HepG2 (cell line): ENCODE results near the gene TRABD. TPM values are rescaled to one million over a fixed set of nuclear protein-coding genes. Genes with fewer than 3 reads are reported as not detected.

Experiments
- BCL6 ChIP-seq: IDR thresholded peaks from 2 replicates; pipeline ENCODE4 v1.6.1; 2016; ENCODE audit warnings: missing genetic modification reagents, missing compliant biosample characterization
- ESRRA ChIP-seq: sonication (generic); formaldehyde crosslinking; IDR thresholded peaks from 2 replicates; pipeline ENCODE4 v1.5.1; 2020; ENCODE audit warnings: mild to moderate bottlenecking, low read depth, missing genetic modification reagents
- HMGA1 ChIP-seq: sonication (generic); formaldehyde crosslinking; conservative IDR thresholded peaks from 2 replicates; pipeline ENCODE4 v1.4.0; 2020; ENCODE audit warnings: missing genetic modification reagents
- MAZ ChIP-seq, 2 experiments: sonication (generic) in 1 of 2; formaldehyde crosslinking in 1 of 2; IDR thresholded peaks; 2 replicates each; pipeline versions ENCODE4 v1.5.0 to v1.6.1; 2012 to 2020; ENCODE audit warnings: low read depth in 2 of 2, mild to moderate bottlenecking in 2 of 2, borderline replicate concordance in 1 of 2, improper control_type of control experiment in 1 of 2, low read length in 1 of 2, missing genetic modification reagents in 1 of 2, moderate library complexity in 1 of 2
- PAXIP1 ChIP-seq: sonication (generic); formaldehyde crosslinking; conservative IDR thresholded peaks from 2 replicates; pipeline ENCODE4 v1.4.0; 2020; ENCODE audit warnings: mild to moderate bottlenecking, missing genetic modification reagents, moderate library complexity
- PHF5A ChIP-seq: IDR thresholded peaks from one replicate; pipeline ENCODE4 v1.6.1; 2018; ENCODE audit warnings: low read depth, missing genetic modification reagents; ENCODE audit not compliant: unreplicated experiment
- RAD51 ChIP-seq: fragments of 450-650 bp; IDR thresholded peaks from 2 replicates; pipeline ENCODE4 v1.6.1; 2016; ENCODE audit warnings: borderline replicate concordance
- SRSF4 ChIP-seq: fragments of 200-400 bp; formaldehyde crosslinking; IDR thresholded peaks from one replicate; pipeline ENCODE4 v1.6.1; 2018; ENCODE audit warnings: mild to moderate bottlenecking, low read depth, low read length, moderate library complexity; ENCODE audit not compliant: poor library complexity, severe bottlenecking
- ZNF503 ChIP-seq: sonication (generic); formaldehyde crosslinking; IDR thresholded peaks from 2 replicates; pipeline ENCODE4 v1.4.0; 2020; ENCODE audit warnings: missing genetic modification reagents
- ZNF549 ChIP-seq: sonication (generic); formaldehyde crosslinking; IDR thresholded peaks from 2 replicates; pipeline ENCODE4 v1.5.0; 2020; ENCODE audit warnings: missing genetic modification reagents
- ZNF83 ChIP-seq: sonication (generic); formaldehyde crosslinking; IDR thresholded peaks from 2 replicates; pipeline ENCODE4 v1.4.0; 2020; ENCODE audit warnings: missing genetic modification reagents, mild to moderate bottlenecking, borderline replicate concordance
- polyA plus RNA-seq, 8 experiments: library from polyadenylated mRNA; depleted of rRNA in 3 of 8; stranded (reverse) in 7 of 8; unstranded in 1 of 8; fragments of >200 nt; fragmentation: Illumina TruSeq in 4 of 8; extraction: Trizol in 4 of 8; gene quantifications; 2 replicates each; pipeline versions ENCODE4 v1.2.1 to v1.2.3, GENCODE V29; 2011 to 2016; ENCODE audit warnings: low read depth in 4 of 8, missing spikeins in 1 of 8, mixed read lengths in 1 of 8; ENCODE audit not compliant: insufficient read depth in 1 of 8
- total RNA-seq, 5 experiments: library from RNA; depleted of rRNA; stranded (reverse); fragments of >200 nt; fragmentation: Illumina TruSeq; extraction: Trizol; gene quantifications; 2 replicates each; pipeline ENCODE4 v1.2.3, GENCODE V29; 2016; ENCODE audit warnings: low read depth in 1 of 5
- TF ChIP-seq, protein P1 (sequence below): sonication (generic); formaldehyde crosslinking; IDR thresholded peaks from 2 replicates; pipeline ENCODE4 v1.4.0; 2020; ENCODE audit warnings: missing genetic modification reagents
- TF ChIP-seq, protein P2 (sequence below): sonication (generic); formaldehyde crosslinking; IDR thresholded peaks from 2 replicates; pipeline ENCODE4 v1.4.0; 2020; ENCODE audit warnings: missing genetic modification reagents

The TRABD gene
- total and polyA plus RNA-seq, 2 of the 13 experiments (the other 11 are each of a cell fraction or from before 2014, with no cell fraction given) = 21.5 to 28.9 TPM

GRCh38 chr22:50202130-50202666 lies 16.5 kb downstream of the TRABD start (continued):
- TF ChIP-seq PHF5A (CRISPR knock-in tag) (no peak), ZNF549 (CRISPR knock-in tag) (no peak), MAZ (IDR thresholded peaks at IDR 0.05; ENCODE audit: borderline replicate concordance, low read depth, low read length) (no peak), MAZ (CRISPR knock-in tag; IDR thresholded peaks at IDR 0.05; ENCODE audit: low read depth) (no peak), ZNF83 (CRISPR knock-in tag) (no peak), ESRRA (CRISPR knock-in tag) (no peak), HMGA1 (CRISPR knock-in tag) (no peak), PAXIP1 (peak; percentile 40), RAD51 (no peak), ZNF503 (CRISPR knock-in tag) (no peak), SRSF4 (no peak), BCL6 (CRISPR knock-in tag) (no peak)
- TF ChIP-seq, protein P1, sequence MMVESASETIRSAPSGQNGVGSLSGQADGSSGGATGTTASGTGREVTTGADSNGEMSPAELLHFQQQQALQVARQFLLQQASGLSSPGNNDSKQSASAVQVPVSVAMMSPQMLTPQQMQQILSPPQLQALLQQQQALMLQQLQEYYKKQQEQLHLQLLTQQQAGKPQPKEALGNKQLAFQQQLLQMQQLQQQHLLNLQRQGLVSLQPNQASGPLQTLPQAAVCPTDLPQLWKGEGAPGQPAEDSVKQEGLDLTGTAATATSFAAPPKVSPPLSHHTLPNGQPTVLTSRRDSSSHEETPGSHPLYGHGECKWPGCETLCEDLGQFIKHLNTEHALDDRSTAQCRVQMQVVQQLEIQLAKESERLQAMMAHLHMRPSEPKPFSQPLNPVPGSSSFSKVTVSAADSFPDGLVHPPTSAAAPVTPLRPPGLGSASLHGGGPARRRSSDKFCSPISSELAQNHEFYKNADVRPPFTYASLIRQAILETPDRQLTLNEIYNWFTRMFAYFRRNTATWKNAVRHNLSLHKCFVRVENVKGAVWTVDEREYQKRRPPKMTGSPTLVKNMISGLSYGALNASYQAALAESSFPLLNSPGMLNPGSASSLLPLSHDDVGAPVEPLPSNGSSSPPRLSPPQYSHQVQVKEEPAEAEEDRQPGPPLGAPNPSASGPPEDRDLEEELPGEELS (CRISPR knock-in tag) = no peak
- TF ChIP-seq, protein P2, sequence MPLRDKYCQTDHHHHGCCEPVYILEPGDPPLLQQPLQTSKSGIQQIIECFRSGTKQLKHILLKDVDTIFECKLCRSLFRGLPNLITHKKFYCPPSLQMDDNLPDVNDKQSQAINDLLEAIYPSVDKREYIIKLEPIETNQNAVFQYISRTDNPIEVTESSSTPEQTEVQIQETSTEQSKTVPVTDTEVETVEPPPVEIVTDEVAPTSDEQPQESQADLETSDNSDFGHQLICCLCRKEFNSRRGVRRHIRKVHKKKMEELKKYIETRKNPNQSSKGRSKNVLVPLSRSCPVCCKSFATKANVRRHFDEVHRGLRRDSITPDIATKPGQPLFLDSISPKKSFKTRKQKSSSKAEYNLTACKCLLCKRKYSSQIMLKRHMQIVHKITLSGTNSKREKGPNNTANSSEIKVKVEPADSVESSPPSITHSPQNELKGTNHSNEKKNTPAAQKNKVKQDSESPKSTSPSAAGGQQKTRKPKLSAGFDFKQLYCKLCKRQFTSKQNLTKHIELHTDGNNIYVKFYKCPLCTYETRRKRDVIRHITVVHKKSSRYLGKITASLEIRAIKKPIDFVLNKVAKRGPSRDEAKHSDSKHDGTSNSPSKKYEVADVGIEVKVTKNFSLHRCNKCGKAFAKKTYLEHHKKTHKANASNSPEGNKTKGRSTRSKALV (CRISPR knock-in tag) = peak; percentile 51; the same call in 1 of the 2 replicates
- TF ChIP-seq, all 625 proteins: peak for 21
